VCaP (cell line): Measurements from ENCODE around the gene KCNMA1.

Experiments
- H3K27ac ChIP-seq: fragments of 450-650 bp; 2 replicates; pipeline ENCODE4 v1.5.1; 2017
- TF ChIP-seq, protein P1 (sequence below): fragments of 450-650 bp; conservative IDR thresholded peaks from 2 replicates; pipeline ENCODE4 v1.5.1; 2017; ENCODE audit warnings: mild to moderate bottlenecking, moderate library complexity

The KCNMA1 gene

DNA sequence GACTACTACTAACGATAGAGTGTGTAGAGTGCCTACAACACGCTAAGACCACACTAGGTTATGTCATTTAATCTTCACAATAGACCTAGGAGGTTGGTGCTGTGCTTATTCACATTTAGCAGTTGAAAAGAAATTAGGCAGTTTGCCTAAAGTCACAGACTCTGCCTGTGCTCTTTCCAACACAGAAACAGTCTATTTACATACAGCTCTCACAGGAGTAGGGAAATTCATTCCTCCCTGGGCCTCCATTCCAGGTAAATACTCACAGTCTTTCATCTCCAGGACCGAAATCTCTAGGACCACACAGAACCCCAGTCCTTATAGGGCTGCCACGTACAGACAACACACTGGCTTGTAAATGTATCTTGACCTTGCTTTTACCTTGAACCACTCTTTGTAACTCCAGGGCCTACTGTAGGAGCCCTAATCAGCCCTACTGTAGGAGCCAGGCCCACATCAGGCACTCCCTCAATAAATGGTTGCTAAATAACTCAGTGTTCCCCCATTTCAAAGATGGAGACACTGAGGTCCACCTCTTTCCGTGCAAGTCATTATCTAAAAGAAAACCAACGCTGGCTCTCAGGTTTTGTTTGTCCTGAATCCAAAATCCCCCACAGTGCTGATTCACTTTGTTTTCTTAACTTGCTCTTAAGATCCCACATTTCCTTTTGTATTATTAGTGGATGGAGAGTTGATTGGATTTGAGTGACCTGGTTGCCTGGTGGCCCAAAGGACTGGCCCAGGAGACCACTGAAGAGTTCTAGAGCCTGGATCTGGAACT lies 146.9 kb downstream of the KCNMA1 start:
- peak overlapping the region; percentile 36 for H3K27ac ChIP-seq
- TF ChIP-seq, protein P1, sequence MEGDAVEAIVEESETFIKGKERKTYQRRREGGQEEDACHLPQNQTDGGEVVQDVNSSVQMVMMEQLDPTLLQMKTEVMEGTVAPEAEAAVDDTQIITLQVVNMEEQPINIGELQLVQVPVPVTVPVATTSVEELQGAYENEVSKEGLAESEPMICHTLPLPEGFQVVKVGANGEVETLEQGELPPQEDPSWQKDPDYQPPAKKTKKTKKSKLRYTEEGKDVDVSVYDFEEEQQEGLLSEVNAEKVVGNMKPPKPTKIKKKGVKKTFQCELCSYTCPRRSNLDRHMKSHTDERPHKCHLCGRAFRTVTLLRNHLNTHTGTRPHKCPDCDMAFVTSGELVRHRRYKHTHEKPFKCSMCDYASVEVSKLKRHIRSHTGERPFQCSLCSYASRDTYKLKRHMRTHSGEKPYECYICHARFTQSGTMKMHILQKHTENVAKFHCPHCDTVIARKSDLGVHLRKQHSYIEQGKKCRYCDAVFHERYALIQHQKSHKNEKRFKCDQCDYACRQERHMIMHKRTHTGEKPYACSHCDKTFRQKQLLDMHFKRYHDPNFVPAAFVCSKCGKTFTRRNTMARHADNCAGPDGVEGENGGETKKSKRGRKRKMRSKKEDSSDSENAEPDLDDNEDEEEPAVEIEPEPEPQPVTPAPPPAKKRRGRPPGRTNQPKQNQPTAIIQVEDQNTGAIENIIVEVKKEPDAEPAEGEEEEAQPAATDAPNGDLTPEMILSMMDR = no peak

DNA sequence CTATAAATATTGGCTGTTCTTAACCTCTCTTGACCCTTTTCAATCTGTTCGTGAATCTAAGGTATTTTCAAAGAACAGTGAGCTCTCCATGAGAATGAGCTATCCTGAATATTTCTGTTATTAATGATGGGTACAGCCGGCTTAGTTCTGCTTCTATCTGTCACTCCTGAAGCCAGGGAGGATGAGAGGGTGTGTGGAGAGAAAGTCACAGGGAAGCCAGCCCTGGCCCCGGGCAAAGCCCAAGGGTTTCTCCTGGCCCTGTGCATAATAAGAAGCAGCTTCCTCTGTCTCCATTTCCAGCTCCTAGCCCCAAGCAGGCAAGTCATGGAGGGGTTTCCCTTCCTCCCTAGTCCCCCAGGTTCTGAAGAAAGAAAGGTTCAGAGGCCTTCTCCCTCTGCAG lies 151.1 kb downstream of the KCNMA1 start:
- peak overlapping the region; percentile 56 for H3K27ac ChIP-seq
- TF ChIP-seq, protein P1 = no peak

DNA sequence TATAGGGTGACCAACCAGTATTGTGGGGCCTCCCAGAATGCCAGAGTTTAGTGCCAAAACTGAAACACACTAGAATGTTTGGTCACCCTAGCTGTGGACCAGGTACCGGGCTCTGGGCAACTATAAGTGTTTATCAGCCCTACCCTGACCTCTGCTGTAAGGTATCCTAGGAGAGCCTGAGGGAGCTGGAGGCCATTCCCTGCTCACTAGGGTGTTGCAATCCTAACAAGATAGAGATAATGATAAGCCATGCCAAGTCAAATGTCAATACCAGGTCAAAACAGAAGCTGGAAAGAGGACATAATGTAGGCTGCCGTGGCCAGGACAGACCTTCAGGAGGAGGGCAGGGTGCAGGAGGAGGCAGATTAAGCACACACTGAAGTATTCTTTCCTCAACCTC lies 151.8 kb downstream of the KCNMA1 start:
- H3K27ac ChIP-seq = peak overlapping the region; percentile 56
- TF ChIP-seq, protein P1 = no peak

DNA sequence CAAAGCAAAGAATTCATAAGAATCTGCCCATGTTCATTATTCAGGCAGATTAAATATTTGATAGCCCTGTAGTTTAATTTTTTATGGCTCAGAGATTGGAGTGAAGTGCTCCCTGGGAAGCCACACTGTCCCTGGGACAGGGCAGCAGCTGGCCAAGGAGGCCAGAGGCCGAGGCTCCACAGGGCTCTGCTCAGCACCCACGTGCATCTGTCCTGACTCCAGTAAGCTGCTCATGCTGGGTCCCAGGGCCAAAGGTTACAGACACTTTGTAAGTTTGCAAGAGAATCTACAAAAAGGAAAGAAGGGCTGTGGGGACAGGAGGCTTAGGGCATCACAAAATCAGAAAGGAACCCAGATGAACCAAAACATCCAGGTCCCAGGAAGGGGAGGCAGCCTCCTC lies 155.5 kb downstream of the KCNMA1 start:
- H3K27ac ChIP-seq = no peak overlapping the region

DNA sequence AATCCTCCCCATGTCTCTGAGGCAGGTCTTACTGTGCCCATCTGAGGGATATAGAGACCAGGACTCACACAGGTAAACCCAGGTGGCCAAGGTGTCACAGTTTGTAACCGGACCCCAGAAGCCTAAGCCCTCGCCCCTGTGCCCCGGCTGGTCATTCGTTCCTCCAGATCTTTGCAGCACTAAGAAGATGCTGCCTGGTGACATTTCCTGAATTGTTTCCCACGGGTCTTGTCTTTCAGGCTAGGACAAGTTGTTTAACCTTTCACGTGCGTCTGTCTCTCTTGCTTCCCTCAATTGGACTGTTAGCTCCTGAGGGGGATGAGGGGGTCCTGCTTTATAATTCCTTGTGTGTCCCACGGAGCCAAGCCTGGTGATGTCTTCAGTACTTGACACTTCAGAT lies 158.0 kb downstream of the KCNMA1 start:
- H3K27ac ChIP-seq = no peak overlapping the region
- TF ChIP-seq, protein P1 = no peak

More for the DNA sequence above, 155.5 kb downstream of the KCNMA1 start:
- TF ChIP-seq, protein P1 = no peak

DNA sequence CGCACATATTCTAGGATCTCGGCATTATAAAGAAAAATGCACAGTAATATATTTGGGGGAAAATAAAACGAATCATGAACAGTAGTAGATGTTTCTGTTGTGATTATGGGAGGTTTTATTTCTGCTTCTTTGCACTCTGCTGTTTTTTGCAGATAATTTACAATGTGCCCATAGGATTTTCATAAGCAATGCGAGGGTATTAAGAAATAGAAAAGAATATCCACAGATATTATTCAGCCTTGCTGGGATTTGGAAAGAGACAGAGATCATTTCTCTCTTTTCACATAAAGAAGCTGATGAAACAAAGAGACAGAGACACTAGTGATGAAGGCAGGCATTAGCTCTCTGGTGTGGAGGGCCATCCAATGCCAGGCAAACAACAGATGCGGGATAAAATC lies 158.6 kb downstream of the KCNMA1 start:
- TF ChIP-seq, protein P1 = no peak
- no peak overlapping the region for H3K27ac ChIP-seq

DNA sequence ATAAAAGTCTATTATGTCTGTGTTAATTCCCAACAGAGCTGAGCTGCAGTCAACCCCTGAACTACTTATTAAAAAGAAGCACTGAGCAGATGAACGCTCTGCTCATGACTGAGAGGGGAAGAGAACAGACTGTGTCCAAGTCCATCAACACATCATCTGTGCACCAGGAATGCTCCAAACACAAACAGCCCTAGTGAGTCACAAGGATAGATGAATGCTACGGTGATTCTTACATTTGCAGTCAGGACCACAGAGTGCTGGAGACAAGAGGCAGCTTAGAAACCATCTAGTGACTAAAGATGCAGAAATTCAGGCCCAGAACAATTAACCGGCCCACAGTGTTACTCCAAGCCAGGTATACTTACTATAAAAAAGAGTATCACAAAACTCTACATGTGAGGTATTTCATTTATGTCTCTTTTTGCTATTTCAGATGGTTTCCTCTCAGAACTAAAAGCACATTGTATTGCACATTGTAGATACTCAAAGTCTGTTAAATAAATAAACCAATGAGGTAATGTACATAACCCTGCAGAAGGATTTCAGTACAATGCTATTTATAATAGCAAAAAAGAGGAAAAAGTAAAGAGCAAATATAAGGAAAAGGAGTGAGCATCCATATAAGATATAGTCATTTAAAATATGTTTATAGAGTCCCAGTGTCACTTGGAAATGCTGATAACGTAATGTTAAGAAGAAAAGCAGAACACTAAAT lies 159.2 kb downstream of the KCNMA1 start:
- no peak overlapping the region for H3K27ac ChIP-seq
- TF ChIP-seq, protein P1 = no peak
